ENCODE measurements around the gene FBRSL1.
"Not testable (repeated sequence)": the region's sequence is repeated elsewhere in the genome, so short reads cannot be mapped to it uniquely, and the experiment has no call there.

FBRSL1 gene

DNA sequence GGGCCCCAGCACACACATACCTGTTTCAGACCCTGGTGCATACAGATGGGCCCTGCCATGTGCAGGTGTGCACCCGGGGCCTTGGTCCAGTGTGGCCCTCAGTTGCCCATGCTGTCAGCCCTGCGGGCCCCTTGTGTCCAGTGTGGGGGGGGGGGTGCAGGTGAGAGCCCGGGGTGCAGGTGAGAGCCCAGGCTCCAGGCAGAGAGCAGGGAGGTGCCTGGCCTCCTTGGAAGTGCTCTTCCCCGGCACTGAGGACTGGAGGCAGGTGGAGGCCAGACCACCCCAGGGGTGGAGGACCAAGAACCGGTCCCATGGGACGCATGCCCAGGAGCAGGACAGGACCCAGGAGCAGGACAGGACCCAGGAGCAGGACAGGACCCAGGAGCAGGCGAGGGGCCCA is 40.9 kb downstream of the FBRSL1 start:
- no peak for DNase-seq (ENCODE audit: low read depth in 2 of 2)
- TF ChIP-seq, protein P1, sequence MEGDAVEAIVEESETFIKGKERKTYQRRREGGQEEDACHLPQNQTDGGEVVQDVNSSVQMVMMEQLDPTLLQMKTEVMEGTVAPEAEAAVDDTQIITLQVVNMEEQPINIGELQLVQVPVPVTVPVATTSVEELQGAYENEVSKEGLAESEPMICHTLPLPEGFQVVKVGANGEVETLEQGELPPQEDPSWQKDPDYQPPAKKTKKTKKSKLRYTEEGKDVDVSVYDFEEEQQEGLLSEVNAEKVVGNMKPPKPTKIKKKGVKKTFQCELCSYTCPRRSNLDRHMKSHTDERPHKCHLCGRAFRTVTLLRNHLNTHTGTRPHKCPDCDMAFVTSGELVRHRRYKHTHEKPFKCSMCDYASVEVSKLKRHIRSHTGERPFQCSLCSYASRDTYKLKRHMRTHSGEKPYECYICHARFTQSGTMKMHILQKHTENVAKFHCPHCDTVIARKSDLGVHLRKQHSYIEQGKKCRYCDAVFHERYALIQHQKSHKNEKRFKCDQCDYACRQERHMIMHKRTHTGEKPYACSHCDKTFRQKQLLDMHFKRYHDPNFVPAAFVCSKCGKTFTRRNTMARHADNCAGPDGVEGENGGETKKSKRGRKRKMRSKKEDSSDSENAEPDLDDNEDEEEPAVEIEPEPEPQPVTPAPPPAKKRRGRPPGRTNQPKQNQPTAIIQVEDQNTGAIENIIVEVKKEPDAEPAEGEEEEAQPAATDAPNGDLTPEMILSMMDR (IDR thresholded peaks at IDR 0.05; ENCODE audit: low read depth, low read length) = no peak
- no peak overlapping the region for H3K4me3 ChIP-seq (replicated peaks in 1 of 2; ENCODE audit: low read depth in 2 of 2, low read length in 2 of 2)

DNA sequence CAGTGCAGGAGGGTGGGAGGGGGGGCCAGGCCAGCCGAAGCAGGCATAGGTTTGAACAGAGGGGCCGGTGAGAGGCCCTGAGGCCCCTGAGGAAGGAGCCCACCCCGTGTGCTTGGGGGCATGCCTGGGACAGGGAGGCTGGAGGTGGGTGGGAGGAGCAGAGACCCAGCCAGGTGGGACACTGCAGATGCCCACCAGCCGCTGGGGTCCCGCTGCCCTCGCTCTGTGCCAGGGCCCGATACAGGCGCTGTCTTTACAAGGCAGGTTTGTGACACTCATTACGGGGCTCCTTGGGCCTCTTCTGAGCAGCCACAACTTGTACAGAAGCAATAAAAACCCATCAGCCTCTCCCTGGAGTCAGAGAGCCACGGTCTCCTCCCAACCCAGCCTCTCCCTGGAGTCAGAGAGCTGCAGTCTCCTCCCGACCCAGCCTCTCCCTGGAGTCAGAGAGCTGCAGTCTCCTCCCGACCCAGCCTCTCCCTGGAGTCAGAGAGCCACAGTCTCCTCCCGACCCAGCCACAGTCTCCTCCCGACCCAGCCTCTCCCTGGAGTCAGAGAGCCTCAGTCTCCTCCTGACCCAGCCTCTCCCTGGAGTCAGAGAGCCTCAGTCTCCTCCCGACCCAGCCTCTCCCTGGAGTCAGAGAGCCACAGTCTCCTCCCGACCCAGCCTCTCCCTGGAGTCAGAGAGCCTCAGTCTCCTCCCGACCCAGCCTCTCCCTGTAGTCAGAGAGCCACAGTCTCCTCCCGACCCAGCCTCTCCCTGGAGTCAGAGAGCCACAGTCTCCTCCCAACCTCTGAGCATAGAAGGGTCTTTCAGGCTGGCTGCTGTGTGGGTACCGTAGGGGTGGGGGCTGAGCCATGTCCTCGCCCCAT is 43.0 kb downstream of the FBRSL1 start:
- DNase-seq (ENCODE audit: low read depth in 2 of 2) = not testable (repeated sequence)

DNA sequence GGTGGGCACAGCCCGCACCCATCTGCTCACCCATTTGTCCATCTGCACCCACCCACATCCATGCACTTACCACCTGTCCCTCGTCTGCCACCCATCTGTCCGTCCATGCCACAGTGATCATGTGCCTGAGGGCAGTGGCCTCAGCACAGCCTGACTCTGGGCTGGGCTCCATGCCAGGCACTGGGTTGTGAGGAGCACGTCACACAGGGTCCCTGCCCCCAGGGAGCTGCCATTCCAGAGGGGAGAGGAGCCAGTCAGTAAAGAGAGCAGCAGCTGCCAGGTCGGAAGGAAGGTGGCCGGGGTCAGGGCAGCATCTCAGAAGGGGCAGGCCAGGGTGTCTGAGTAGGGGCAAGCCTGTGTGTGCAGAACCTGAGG is 43.6 kb downstream of the FBRSL1 start:
- TF ChIP-seq, protein P1 (IDR thresholded peaks at IDR 0.05; ENCODE audit: low read depth, low read length) = no peak
- DNase-seq (ENCODE audit: low read depth in 2 of 2) = no peak
- no peak overlapping the region for H3K4me3 ChIP-seq (replicated peaks in 1 of 2; ENCODE audit: low read depth in 2 of 2, low read length in 2 of 2)

More for the DNA sequence above, 43.0 kb downstream of the FBRSL1 start:
- H3K4me3 ChIP-seq (replicated peaks in 1 of 2; ENCODE audit: low read depth in 2 of 2, low read length in 2 of 2) = not testable (repeated sequence)

DNA sequence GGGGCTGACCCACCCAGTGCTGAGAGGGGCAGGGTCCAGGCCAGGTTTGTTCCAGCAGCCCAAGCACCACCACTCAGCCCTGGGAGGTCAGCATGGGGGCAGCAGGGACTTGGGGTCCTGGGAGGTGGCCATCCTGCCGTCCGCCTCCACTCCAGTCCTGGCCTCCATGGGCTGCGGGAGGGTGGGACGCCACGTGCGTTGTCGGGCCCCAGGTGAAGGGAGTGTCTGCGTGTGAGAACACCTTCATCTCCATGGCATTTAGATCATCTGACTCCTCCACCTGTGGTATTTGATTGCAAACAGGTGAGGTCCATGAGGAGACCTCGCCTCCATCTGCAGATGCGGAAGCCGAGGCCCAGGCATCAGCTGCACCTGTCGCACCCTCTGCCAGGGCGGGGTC is 44.1 kb downstream of the FBRSL1 start:
- DNase-seq (ENCODE audit: low read depth in 2 of 2) = no peak
- TF ChIP-seq, protein P1 (IDR thresholded peaks at IDR 0.05; ENCODE audit: low read depth, low read length) = no peak

DNA sequence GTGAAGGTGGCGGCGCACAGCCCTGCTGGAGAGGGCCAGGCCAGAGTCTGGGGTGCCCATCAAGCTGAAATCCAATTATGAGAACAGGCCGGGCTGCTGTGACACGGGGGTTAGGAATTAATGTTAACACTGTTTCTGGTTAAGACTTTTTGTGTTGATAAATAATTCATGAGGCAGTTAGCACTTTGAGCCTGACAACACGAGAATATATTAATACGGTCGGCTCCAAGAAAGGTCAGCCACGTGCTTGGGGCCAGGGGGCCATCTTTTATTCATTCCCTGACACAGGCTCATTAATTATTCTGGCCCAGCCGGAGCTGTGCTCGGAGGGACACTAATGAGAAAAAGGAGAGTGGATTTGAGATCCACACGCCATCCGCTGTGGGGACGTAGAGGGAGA is 45.1 kb downstream of the FBRSL1 start:
- no peak overlapping the region for H3K4me3 ChIP-seq (replicated peaks in 1 of 2; ENCODE audit: low read depth in 2 of 2, low read length in 2 of 2)
- no peak for DNase-seq (ENCODE audit: low read depth in 2 of 2)
- TF ChIP-seq, protein P1 (IDR thresholded peaks at IDR 0.05; ENCODE audit: low read depth, low read length) = no peak

More for the DNA sequence above, 44.1 kb downstream of the FBRSL1 start:
- no peak overlapping the region for H3K4me3 ChIP-seq (replicated peaks in 1 of 2; ENCODE audit: low read depth in 2 of 2, low read length in 2 of 2)

DNA sequence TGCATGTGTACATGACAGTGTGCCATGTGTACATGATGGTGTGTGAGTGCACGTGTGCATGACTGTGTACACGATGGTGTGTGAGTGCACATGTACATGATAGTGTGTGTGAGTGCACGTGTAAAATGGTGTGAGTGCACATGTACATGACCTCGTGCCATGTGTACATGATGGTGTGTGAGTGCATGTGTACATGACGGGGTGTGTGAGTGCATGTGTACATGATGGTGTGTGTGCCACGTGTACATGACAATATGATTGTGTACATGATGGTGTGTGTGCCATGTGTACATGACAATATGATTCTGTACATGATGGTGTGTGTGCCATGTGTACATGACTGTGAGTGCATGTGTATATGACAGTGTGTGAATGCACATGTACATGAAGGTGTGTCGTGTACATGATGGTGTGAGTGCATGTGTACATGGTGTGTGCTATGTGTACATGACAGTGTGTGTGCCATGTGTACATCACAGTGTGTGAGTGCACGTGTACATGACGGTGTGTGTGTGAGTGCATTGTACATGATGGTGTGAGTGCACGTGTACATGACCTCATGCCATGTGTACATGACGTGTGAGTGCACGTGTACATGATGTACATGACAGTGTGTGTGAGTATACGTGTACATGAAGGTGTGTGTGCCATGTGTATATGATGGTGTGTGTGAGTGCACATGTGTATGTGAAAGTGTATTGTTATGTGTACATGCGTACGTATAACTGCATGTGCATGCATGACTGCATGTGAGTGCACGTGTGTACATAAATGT is 46.3 kb downstream of the FBRSL1 start:
- no peak overlapping the region for H3K4me3 ChIP-seq (replicated peaks in 1 of 2; ENCODE audit: low read depth in 2 of 2, low read length in 2 of 2)
- TF ChIP-seq, protein P1 (IDR thresholded peaks at IDR 0.05; ENCODE audit: low read depth, low read length) = no peak
- no peak for DNase-seq (ENCODE audit: low read depth in 2 of 2)

DNA sequence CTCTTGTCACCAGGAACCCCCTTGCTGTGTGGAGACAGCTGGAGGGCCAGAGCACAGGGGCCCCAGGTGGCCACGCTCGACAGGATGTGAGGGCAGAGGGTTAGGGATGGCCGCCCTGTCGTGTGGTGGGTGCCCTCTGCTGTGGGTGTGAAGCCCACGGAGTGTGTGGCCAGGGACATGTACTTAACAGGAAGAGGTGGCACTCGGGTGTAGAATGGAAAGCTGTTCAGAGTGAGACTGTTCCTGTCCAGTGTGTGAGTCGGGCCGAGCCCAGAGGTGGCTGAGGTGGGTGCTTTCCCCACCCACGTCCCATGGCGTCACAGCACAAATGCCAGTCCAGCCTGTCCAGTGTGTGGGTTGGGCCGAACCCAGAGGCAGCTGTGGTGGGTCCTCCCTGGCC is 47.1 kb downstream of the FBRSL1 start:
- H3K4me3 ChIP-seq (replicated peaks in 1 of 2; ENCODE audit: low read depth in 2 of 2, low read length in 2 of 2) = no peak overlapping the region
- TF ChIP-seq, protein P1 (IDR thresholded peaks at IDR 0.05; ENCODE audit: low read depth, low read length) = no peak
- no peak for DNase-seq (ENCODE audit: low read depth in 2 of 2)

All from cardiac fibroblast (primary cell).